RWPE2 (cell line): ENCODE measurements around the gene VAX1.

Experiments used
- ATAC-seq: fragments of 200-7000 bp; cut with Tn5 transposase; 3 replicates; pipeline ENCODE4 v1.9.1; 2021; ENCODE audit warnings: low read depth
- DNase-seq: peaks from one replicate; pipeline ENCODE4 v3.0.0-alpha.2; 2020; ENCODE audit warnings: low spot score
- H3K27ac ChIP-seq: fragments of 450-650 bp; 2 replicates; pipeline ENCODE4 v1.5.1; 2017; ENCODE audit warnings: mild to moderate bottlenecking; ENCODE audit not compliant: poor library complexity, severe bottlenecking
- H3K27me3 ChIP-seq: fragments of 250-450 bp; sonication (Bioruptor Pico); 2 replicates; pipeline ENCODE4 v1.5.1; 2021; ENCODE audit warnings: mild to moderate bottlenecking, moderate library complexity; ENCODE audit not compliant: insufficient read depth, poor library complexity, severe bottlenecking
- H3K36me3 ChIP-seq: fragments of 250-450 bp; sonication (Bioruptor Pico); 2 replicates; pipeline ENCODE4 v1.5.1; 2020; ENCODE audit warnings: low read depth, mild to moderate bottlenecking, moderate library complexity
- H3K4me1 ChIP-seq: fragments of 250-450 bp; sonication (Bioruptor Pico); 2 replicates; pipeline ENCODE4 v1.5.1; 2021; ENCODE audit warnings: mild to moderate bottlenecking, moderate library complexity; ENCODE audit not compliant: insufficient read depth, poor library complexity, severe bottlenecking
- H3K4me3 ChIP-seq: fragments of 250-450 bp; sonication (Bioruptor Pico); 2 replicates; pipeline ENCODE4 v1.5.1; 2021; ENCODE audit warnings: mild to moderate bottlenecking, moderate library complexity; ENCODE audit not compliant: severe bottlenecking
- H3K9me3 ChIP-seq: fragments of 250-450 bp; sonication (Bioruptor Pico); 2 replicates; pipeline ENCODE4 v1.5.1; 2021; ENCODE audit warnings: mild to moderate bottlenecking, moderate library complexity; ENCODE audit not compliant: severe bottlenecking
- TF ChIP-seq, protein P1 (sequence below): fragments of 450-650 bp; IDR thresholded peaks from one replicate; pipeline ENCODE4 v1.5.1; 2017; ENCODE audit warnings: mild to moderate bottlenecking, moderate library complexity; ENCODE audit not compliant: poor library complexity, severe bottlenecking

Gene VAX1

GRCh38 chr10:117170244-117170643 is 32.2 kb upstream of the VAX1 start:
- no peak overlapping the region for H3K4me3 ChIP-seq
- no peak overlapping the region for H3K27ac ChIP-seq
- no peaks in the 10 kb centered on the region for H3K4me1 ChIP-seq
- no peaks in the 10 kb centered on the region for H3K36me3 ChIP-seq
- DNase-seq (no peak), ATAC-seq (no peak)
- no peaks in the 10 kb centered on the region for H3K9me3 ChIP-seq
- H3K27me3 ChIP-seq = peaks cover 89% of the 10 kb centered on the region
- TF ChIP-seq, protein P1, sequence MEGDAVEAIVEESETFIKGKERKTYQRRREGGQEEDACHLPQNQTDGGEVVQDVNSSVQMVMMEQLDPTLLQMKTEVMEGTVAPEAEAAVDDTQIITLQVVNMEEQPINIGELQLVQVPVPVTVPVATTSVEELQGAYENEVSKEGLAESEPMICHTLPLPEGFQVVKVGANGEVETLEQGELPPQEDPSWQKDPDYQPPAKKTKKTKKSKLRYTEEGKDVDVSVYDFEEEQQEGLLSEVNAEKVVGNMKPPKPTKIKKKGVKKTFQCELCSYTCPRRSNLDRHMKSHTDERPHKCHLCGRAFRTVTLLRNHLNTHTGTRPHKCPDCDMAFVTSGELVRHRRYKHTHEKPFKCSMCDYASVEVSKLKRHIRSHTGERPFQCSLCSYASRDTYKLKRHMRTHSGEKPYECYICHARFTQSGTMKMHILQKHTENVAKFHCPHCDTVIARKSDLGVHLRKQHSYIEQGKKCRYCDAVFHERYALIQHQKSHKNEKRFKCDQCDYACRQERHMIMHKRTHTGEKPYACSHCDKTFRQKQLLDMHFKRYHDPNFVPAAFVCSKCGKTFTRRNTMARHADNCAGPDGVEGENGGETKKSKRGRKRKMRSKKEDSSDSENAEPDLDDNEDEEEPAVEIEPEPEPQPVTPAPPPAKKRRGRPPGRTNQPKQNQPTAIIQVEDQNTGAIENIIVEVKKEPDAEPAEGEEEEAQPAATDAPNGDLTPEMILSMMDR = no peak

DNA sequence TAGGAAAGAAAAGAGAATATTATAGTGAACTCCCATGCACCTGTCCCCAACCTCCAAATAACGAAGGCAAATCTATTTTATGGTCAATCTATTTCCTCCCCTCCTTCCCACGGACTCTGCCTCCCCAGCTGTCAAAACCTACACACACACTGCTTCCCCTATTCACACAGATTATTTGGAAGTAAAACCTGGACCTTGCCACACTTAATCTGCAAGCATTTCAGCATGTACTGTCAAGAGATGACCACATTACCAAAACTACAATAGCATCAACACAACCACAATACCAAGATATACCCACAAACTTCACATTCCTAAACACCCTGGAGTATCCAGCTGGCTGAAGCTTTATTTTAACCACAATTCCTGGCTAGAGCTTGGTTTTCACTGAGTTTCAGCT is 31.4 kb upstream of the VAX1 start:
- Histone ChIP-seq H3K27me3 (peaks cover 95% of the 10 kb centered on the region), H3K9me3 (no peaks in the 10 kb centered on the region), H3K4me3 (no peak overlapping the region), H3K4me1 (no peaks in the 10 kb centered on the region), H3K36me3 (no peaks in the 10 kb centered on the region), H3K27ac (no peak overlapping the region)
- ATAC-seq (no peak), DNase-seq (no peak)
- TF ChIP-seq, protein P1 = no peak

DNA sequence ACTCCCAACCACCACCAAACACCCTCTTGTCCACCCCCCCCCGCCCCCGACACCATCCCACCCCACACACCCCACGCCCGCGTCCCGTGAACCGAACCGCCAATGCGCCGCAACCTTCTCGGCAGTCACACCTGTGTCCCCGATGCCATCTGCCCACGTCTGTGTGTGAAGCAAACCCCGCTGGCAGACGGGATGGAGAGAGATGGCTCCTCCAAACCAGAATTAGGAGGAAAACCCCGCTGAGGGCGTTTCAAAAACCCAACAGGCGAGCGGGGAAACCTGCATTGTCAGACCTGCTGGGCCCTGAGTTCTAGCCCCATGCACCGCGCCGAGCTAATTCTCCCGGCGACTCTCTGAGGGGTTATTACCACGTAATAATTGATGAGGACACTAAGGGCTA is 30.7 kb upstream of the VAX1 start:
- no peaks in the 10 kb centered on the region for H3K4me1 ChIP-seq
- ATAC-seq (no peak), DNase-seq (no peak)
- TF ChIP-seq, protein P1 = no peak
- no peaks in the 10 kb centered on the region for H3K36me3 ChIP-seq
- no peak overlapping the region for H3K27ac ChIP-seq
- no peaks in the 10 kb centered on the region for H3K9me3 ChIP-seq
- H3K4me3 ChIP-seq = no peak overlapping the region
- H3K27me3 ChIP-seq = peaks cover 98% of the 10 kb centered on the region

- DNase-seq (no peak), ATAC-seq (peak; percentile 69)
- no peak overlapping the region for H3K27ac ChIP-seq
- H3K4me3 ChIP-seq = no peak overlapping the region
- no peaks in the 10 kb centered on the region for H3K36me3 ChIP-seq
- peaks cover 99% of the 10 kb centered on the region for H3K27me3 ChIP-seq
- no peaks in the 10 kb centered on the region for H3K4me1 ChIP-seq
- TF ChIP-seq, protein P1 = peak; percentile 81
- no peaks in the 10 kb centered on the region for H3K9me3 ChIP-seq
Observed at GRCh38 chr10:117167789-117168674, 30.0 kb upstream of the VAX1 start.

DNA sequence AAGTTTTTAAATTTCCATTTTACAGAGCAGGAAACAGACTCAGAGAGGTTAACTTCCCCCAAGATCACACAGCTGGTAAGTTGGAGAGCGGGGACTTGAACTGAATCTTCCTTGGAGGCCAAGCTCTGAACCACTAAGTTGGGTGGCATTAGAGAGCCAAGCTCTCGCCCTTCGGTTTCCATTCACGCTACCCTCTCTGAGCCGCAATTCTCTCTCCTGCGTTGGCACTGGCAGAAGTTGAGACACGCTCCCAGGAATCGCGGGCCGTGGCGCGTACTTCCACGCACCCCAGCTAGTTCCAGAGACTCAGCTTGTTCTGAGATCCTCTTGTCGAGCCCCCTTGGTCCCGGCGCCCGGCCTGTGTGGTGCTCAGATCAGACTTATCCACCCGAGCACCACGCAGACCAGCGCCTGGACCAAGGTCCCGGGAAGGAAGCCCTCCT is 29.3 kb upstream of the VAX1 start:
- DNase-seq (no peak), ATAC-seq (no peak)
- Histone ChIP-seq H3K27ac (no peak overlapping the region), H3K27me3 (peaks cover 99% of the 10 kb centered on the region), H3K4me1 (no peaks in the 10 kb centered on the region), H3K36me3 (no peaks in the 10 kb centered on the region), H3K4me3 (no peak overlapping the region), H3K9me3 (no peaks in the 10 kb centered on the region)
- TF ChIP-seq, protein P1 = no peak
